Measurements from ENCODE around the gene COL4A4. TPM values are rescaled to one million over a fixed set of nuclear protein-coding genes. Genes with fewer than 3 reads are reported as not detected.

The COL4A4 gene
- total RNA-seq, 4 donors from 2014 or later = 0.53 to 24.8 (median 0.95) TPM

GRCh38 chr2:227124811-227125210 is 39.2 kb downstream of the COL4A4 start:
- Histone ChIP-seq H3K27ac (no peak overlapping the region), H3K36me3 (no peaks in the 10 kb centered on the region), H3K9me3 (no peaks in the 10 kb centered on the region), H3K4me1 (no peaks in the 10 kb centered on the region), H3K4me3 (no peak overlapping the region), H3K27me3 (no peaks in the 10 kb centered on the region)
- no peak for TF ChIP-seq POLR2A (IDR thresholded peaks at IDR 0.05)
- TF ChIP-seq CTCF (IDR thresholded peaks at IDR 0.05) = no peak
- no peak for DNase-seq

- H3K9me3 ChIP-seq = no peaks in the 10 kb centered on the region
- H3K4me1 ChIP-seq = no peaks in the 10 kb centered on the region
- no peaks in the 10 kb centered on the region for H3K27me3 ChIP-seq
- H3K27ac ChIP-seq = no peak overlapping the region
- no peaks in the 10 kb centered on the region for H3K36me3 ChIP-seq
- H3K4me3 ChIP-seq = no peak overlapping the region
- DNase-seq = no peak
- no peak for TF ChIP-seq POLR2A (IDR thresholded peaks at IDR 0.05)
- TF ChIP-seq CTCF (IDR thresholded peaks at IDR 0.05) = no peak
These were observed 40.3 kb downstream of the COL4A4 start for GRCh38 chr2:227123697-227124096.

- DNase-seq = no peak
- no peak overlapping the region for H3K4me3 ChIP-seq
- no peaks in the 10 kb centered on the region for H3K27me3 ChIP-seq
- no peaks in the 10 kb centered on the region for H3K4me1 ChIP-seq
- no peak for TF ChIP-seq CTCF (IDR thresholded peaks at IDR 0.05)
- TF ChIP-seq POLR2A (IDR thresholded peaks at IDR 0.05) = no peak
- no peak overlapping the region for H3K27ac ChIP-seq
- no peaks in the 10 kb centered on the region for H3K9me3 ChIP-seq
- H3K36me3 ChIP-seq = no peaks in the 10 kb centered on the region
These were observed 45.7 kb downstream of the COL4A4 start for GRCh38 chr2:227118353-227118752.

GRCh38 chr2:227117852-227118251 is 46.2 kb downstream of the COL4A4 start:
- no peaks in the 10 kb centered on the region for H3K4me1 ChIP-seq
- no peak for DNase-seq
- TF ChIP-seq POLR2A (IDR thresholded peaks at IDR 0.05) (no peak), CTCF (IDR thresholded peaks at IDR 0.05) (no peak)
- no peak overlapping the region for H3K4me3 ChIP-seq
- no peaks in the 10 kb centered on the region for H3K27me3 ChIP-seq
- H3K9me3 ChIP-seq = no peaks in the 10 kb centered on the region
- no peak overlapping the region for H3K27ac ChIP-seq
- H3K36me3 ChIP-seq = no peaks in the 10 kb centered on the region

- TF ChIP-seq POLR2A (IDR thresholded peaks at IDR 0.05) = no peak
- TF ChIP-seq CTCF (IDR thresholded peaks at IDR 0.05) = no peak
- Histone ChIP-seq H3K27me3 (no peaks in the 10 kb centered on the region), H3K4me1 (no peaks in the 10 kb centered on the region), H3K9me3 (no peaks in the 10 kb centered on the region), H3K36me3 (no peaks in the 10 kb centered on the region), H3K4me3 (no peak overlapping the region), H3K27ac (no peak overlapping the region)
- DNase-seq = no peak
These were observed 47.0 kb downstream of the COL4A4 start for GRCh38 chr2:227117027-227117426.

- Histone ChIP-seq H3K4me1 (no peaks in the 10 kb centered on the region), H3K9me3 (no peaks in the 10 kb centered on the region), H3K27ac (no peak overlapping the region), H3K27me3 (no peaks in the 10 kb centered on the region), H3K4me3 (no peak overlapping the region), H3K36me3 (no peaks in the 10 kb centered on the region)
- TF ChIP-seq CTCF (IDR thresholded peaks at IDR 0.05) = no peak
- no peak for TF ChIP-seq POLR2A (IDR thresholded peaks at IDR 0.05)
- DNase-seq = no peak
These were observed 48.2 kb downstream of the COL4A4 start for GRCh38 chr2:227115761-227116160.

All from Peyer's patch (tissue), 4 donors.